ENCODE data around the gene ABRAXAS1. TPM values are rescaled to one million over a fixed set of nuclear protein-coding genes. Genes with fewer than 3 reads are reported as not detected.

Gene ABRAXAS1
- total and polyA plus RNA-seq, 2 donors (not counting 1 experiment from before 2014, with no cell fraction given), result 5.4 to 38.4 TPM

DNA sequence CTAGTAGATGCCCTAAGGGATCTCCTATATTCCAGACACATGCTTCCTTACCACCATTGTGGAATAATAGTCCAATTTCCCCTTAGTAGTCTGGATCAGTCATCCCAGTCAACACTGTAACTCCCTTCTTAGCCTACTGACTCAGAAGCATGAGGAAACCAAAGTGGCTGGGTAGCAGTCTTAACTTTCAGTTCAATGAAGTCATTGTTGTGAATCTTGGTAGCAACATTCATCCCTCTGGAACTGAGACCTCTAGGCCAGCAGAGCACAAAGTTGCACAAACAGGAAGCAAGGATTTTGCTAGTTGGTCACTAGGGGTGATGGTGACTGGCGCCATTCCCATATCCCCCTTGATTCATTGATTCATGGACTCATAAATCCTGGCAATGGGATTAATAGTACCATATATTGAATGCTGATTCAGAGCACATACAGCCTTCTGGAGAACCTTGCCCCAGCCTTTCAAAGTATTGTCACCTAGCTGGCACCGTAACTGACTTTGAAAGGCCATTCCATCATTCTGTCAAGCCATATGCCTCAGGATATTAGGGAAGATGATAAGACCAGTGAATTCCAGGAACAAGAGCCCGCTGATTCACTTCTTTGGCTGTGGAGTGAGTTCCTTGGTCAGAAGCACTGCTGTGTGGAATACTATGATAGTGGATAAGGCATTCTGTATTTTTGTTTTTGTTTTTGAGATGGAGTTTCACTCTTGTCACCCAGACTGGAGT lies 31.3 kb upstream of the ABRAXAS1 start:
- H3K9me3 Mint-ChIP-seq (ENCODE audit: insufficient read depth), result no peaks in the 10 kb centered on the region
- H3K79me2 ChIP-seq (ENCODE audit: control insufficient read depth, insufficient read depth, low read length), result no peaks in the 10 kb centered on the region
- no peaks in the 10 kb centered on the region for H3K4me1 Mint-ChIP-seq
- intact Hi-C loops (cut with micrococcal nuclease), result no loop called here
- 86% methylated on average over 1 of the region's 3 CpGs for WGBS (ENCODE audit: insufficient coverage)
- H2AFZ ChIP-seq (ENCODE audit: insufficient read depth, low read depth, low read length, poor library complexity, severe bottlenecking), result no peak overlapping the region
- no peaks in the 10 kb centered on the region for H3K27me3 ChIP-seq (replicated peaks in 1 of 4; ENCODE audit: control extremely low read depth in 1 of 4, control insufficient read depth in 3 of 4, insufficient read depth in 4 of 4, low read length in 3 of 4)
- H3K4me1 ChIP-seq (ENCODE audit: control insufficient read depth in 2 of 2, insufficient read depth in 2 of 2, low read length in 2 of 2), result no peaks in the 10 kb centered on the region
- H3K9ac ChIP-seq (ENCODE audit: low read length), result no peak overlapping the region
- H3K4me3 Mint-ChIP-seq, result no peak overlapping the region
- H4K20me1 ChIP-seq (ENCODE audit: control insufficient read depth, insufficient read depth, low read length, poor library complexity, severe bottlenecking), result no peaks in the 10 kb centered on the region
- TF ChIP-seq, protein P1, sequence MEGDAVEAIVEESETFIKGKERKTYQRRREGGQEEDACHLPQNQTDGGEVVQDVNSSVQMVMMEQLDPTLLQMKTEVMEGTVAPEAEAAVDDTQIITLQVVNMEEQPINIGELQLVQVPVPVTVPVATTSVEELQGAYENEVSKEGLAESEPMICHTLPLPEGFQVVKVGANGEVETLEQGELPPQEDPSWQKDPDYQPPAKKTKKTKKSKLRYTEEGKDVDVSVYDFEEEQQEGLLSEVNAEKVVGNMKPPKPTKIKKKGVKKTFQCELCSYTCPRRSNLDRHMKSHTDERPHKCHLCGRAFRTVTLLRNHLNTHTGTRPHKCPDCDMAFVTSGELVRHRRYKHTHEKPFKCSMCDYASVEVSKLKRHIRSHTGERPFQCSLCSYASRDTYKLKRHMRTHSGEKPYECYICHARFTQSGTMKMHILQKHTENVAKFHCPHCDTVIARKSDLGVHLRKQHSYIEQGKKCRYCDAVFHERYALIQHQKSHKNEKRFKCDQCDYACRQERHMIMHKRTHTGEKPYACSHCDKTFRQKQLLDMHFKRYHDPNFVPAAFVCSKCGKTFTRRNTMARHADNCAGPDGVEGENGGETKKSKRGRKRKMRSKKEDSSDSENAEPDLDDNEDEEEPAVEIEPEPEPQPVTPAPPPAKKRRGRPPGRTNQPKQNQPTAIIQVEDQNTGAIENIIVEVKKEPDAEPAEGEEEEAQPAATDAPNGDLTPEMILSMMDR (IDR thresholded peaks at IDR 0.05), result no peak
- no peak for TF ChIP-seq EZH2 (IDR thresholded peaks at IDR 0.05; ENCODE audit: borderline replicate concordance, insufficient read depth, low read depth, low read length, poor library complexity, severe bottlenecking)
- H3K4me2 ChIP-seq (replicated peaks; ENCODE audit: low read depth, low read length, poor library complexity, severe bottlenecking), result no peak overlapping the region
- no peaks in the 10 kb centered on the region for H3K27me3 Mint-ChIP-seq
- H3K9me3 ChIP-seq (ENCODE audit: control extremely low read depth in 1 of 3, control insufficient read depth in 2 of 3, insufficient read depth in 1 of 3, low read length in 2 of 3), result no peaks in the 10 kb centered on the region
- no peak overlapping the region for H3K27ac ChIP-seq (ENCODE audit: low read length in 2 of 2)
- no peaks in the 10 kb centered on the region for H3K36me3 ChIP-seq (replicated peaks in 1 of 2; ENCODE audit: control extremely low read depth in 1 of 2, control insufficient read depth in 1 of 2, extremely low read depth in 1 of 2, insufficient read depth in 2 of 2, low read length in 1 of 2)
- ChIA-PET POLR2A (no interaction called here), CTCF (interaction anchor here (1.4 kb wide), 1 partner anchor 123 kb away, joined by 3 read pairs; no protein-coding TSS in a partner anchor)
- ATAC-seq (ENCODE audit: low read depth), result no peak
- no peak for DNase-seq
- H3K27ac Mint-ChIP-seq, result no peak overlapping the region
- H3K4me3 ChIP-seq (ENCODE audit: control extremely low read depth in 1 of 5, extremely low read depth in 1 of 5, insufficient read depth in 1 of 5, low read depth in 2 of 5, low read length in 4 of 5), result no peak overlapping the region

DNA sequence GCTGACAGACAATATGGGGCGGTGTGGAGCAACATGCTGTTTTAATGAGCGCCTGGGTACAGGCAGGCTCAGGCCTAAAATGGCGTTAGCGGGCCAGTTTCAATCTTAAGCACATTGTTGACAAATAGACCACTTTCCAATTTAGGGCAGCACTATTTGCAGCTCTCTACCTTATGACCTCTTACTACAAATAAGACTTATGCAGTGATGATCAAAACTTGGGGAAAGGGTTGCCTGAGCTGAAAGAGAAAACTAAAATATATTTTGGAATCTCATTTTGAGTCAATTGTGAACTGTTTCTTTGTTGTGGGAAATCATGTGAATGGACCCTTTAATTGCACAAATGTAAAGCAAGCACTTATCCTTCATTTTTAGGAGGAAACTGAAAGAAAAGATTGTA lies 25.5 kb upstream of the ABRAXAS1 start:
- no peaks in the 10 kb centered on the region for H3K4me1 Mint-ChIP-seq
- intact Hi-C loops (cut with micrococcal nuclease), result no loop called here
- Histone ChIP-seq H4K20me1 (ENCODE audit: control insufficient read depth, insufficient read depth, low read length, poor library complexity, severe bottlenecking) (no peaks in the 10 kb centered on the region), H2AFZ (ENCODE audit: insufficient read depth, low read depth, low read length, poor library complexity, severe bottlenecking) (no peak overlapping the region), H3K4me1 (ENCODE audit: control insufficient read depth in 2 of 2, insufficient read depth in 2 of 2, low read length in 2 of 2) (no peaks in the 10 kb centered on the region), H3K27me3 (replicated peaks in 1 of 4; ENCODE audit: control extremely low read depth in 1 of 4, control insufficient read depth in 3 of 4, insufficient read depth in 4 of 4, low read length in 3 of 4) (no peaks in the 10 kb centered on the region), H3K27ac (ENCODE audit: low read length in 2 of 2) (no peak overlapping the region), H3K4me3 (ENCODE audit: control extremely low read depth in 1 of 5, extremely low read depth in 1 of 5, insufficient read depth in 1 of 5, low read depth in 2 of 5, low read length in 4 of 5) (no peak overlapping the region), H3K9me3 (ENCODE audit: control extremely low read depth in 1 of 3, control insufficient read depth in 2 of 3, insufficient read depth in 1 of 3, low read length in 2 of 3) (no peaks in the 10 kb centered on the region), H3K4me2 (replicated peaks; ENCODE audit: low read depth, low read length, poor library complexity, severe bottlenecking) (no peak overlapping the region), H3K9ac (ENCODE audit: low read length) (no peak overlapping the region), H3K79me2 (ENCODE audit: control insufficient read depth, insufficient read depth, low read length) (no peaks in the 10 kb centered on the region), H3K36me3 (replicated peaks in 1 of 2; ENCODE audit: control extremely low read depth in 1 of 2, control insufficient read depth in 1 of 2, extremely low read depth in 1 of 2, insufficient read depth in 2 of 2, low read length in 1 of 2) (no peaks in the 10 kb centered on the region)
- DNase-seq (no peak), ATAC-seq (ENCODE audit: low read depth) (no peak)
- ChIA-PET CTCF (interaction anchor here (1.7 to 4.0 kb wide), 3 partner anchors 72 to 133 kb away, joined by 3 to 86 read pairs (median 16); no protein-coding TSS in a partner anchor), POLR2A (no interaction called here)
- H3K9me3 Mint-ChIP-seq (ENCODE audit: insufficient read depth), result no peaks in the 10 kb centered on the region
- H3K27ac Mint-ChIP-seq, result no peak overlapping the region
- WGBS (ENCODE audit: insufficient coverage), result 79% methylated on average over 2 of the region's 4 CpGs
- H3K4me3 Mint-ChIP-seq, result no peak overlapping the region
- H3K27me3 Mint-ChIP-seq, result no peaks in the 10 kb centered on the region
- TF ChIP-seq, protein P1 (IDR thresholded peaks at IDR 0.05), result no peak
- no peak for TF ChIP-seq EZH2 (IDR thresholded peaks at IDR 0.05; ENCODE audit: borderline replicate concordance, insufficient read depth, low read depth, low read length, poor library complexity, severe bottlenecking)
